IPS-11a (cell line): Measurements from ENCODE around the gene SULT2A1.
"Not testable (repeated sequence)": the region's sequence is repeated elsewhere in the genome, so short reads cannot be mapped to it uniquely, and the experiment has no call there.

Experiments used
- H3K4me3 ChIP-seq: one replicate; pipeline ENCODE4 v1.5.1; 2013; ENCODE audit warnings: low read depth, low read length, control low read depth

The SULT2A1 gene, protein sequence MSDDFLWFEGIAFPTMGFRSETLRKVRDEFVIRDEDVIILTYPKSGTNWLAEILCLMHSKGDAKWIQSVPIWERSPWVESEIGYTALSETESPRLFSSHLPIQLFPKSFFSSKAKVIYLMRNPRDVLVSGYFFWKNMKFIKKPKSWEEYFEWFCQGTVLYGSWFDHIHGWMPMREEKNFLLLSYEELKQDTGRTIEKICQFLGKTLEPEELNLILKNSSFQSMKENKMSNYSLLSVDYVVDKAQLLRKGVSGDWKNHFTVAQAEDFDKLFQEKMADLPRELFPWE

GRCh38 chr19:47886010-47886559 is at the start of gene SULT2A1:
Gene SULT2A1, minus strand, starts transcription at chr19:47886315. Its CDS starts 58 bp downstream, at chr19:47886257.
- no peak within 1 kb of the TSS for H3K4me3 ChIP-seq

- not testable (repeated sequence) for H3K4me3 ChIP-seq
Observed at GRCh38 chr19:47928581-47928980, 42.5 kb upstream of the SULT2A1 start.

- H3K4me3 ChIP-seq: not testable (repeated sequence)
Observed at GRCh38 chr19:47920107-47920506, 34.0 kb upstream of the SULT2A1 start.

- H3K4me3 ChIP-seq: not testable (repeated sequence)
Observed at GRCh38 chr19:47910191-47910590, 24.1 kb upstream of the SULT2A1 start.

- H3K4me3 ChIP-seq: not testable (repeated sequence)
Observed at GRCh38 chr19:47909350-47909749, 23.2 kb upstream of the SULT2A1 start.

DNA sequence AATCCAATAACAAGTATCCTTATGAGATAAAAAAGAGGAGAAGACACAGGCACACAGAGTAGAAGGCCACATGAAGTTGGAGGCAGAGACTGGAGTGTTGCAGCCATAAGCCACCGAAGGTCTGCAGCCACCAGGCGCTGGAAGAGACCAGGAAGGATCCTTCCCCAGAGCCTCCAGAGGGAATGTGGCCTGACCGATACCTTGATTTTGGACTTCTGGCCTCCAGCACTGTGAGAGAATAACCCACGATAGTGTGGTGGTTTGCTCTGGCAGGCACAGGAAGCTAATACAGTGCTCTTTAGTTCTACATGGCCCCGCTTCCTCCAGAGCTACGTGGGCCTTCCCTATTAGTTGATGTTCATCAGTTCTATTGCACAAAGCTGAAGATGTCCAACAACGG is 15.3 kb upstream of the SULT2A1 start:
- H3K4me3 ChIP-seq: no peak overlapping the region

- no peak overlapping the region for H3K4me3 ChIP-seq
Observed at GRCh38 chr19:47899335-47899734, 13.2 kb upstream of the SULT2A1 start.

- H3K4me3 ChIP-seq: no peak overlapping the region
Observed at GRCh38 chr19:47897861-47898260, 11.7 kb upstream of the SULT2A1 start.

DNA sequence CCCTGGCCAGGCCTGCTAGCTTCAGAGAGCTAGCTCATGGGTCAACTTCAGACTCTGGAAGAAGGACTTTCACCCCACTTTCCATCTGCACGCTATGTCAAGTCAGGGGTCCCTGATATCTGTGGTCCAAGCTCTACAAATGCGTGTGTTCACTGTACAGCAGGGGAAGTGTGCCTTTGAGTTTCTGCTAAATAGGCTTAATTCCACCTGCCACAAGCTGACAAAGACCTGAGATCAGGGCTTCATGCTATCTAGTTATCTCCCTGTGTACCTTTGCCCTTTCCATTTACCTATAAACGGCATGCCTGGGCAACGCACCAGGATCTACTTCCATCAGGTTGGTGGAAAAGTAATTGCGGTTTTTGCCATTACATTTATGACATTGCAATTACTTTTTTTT is 10.7 kb upstream of the SULT2A1 start:
- no peak overlapping the region for H3K4me3 ChIP-seq

GRCh38 chr19:47896019-47896418 is 9.9 kb upstream of the SULT2A1 start:
- H3K4me3 ChIP-seq: no peak overlapping the region

GRCh38 chr19:47895165-47895782 is 9.2 kb upstream of the SULT2A1 start:
- H3K4me3 ChIP-seq: no peak overlapping the region

- H3K4me3 ChIP-seq: no peak overlapping the region
Observed at GRCh38 chr19:47891923-47892666, 6.0 kb upstream of the SULT2A1 start.

GRCh38 chr19:47891622-47891922 is 5.5 kb upstream of the SULT2A1 start:
- H3K4me3 ChIP-seq: no peak overlapping the region

DNA sequence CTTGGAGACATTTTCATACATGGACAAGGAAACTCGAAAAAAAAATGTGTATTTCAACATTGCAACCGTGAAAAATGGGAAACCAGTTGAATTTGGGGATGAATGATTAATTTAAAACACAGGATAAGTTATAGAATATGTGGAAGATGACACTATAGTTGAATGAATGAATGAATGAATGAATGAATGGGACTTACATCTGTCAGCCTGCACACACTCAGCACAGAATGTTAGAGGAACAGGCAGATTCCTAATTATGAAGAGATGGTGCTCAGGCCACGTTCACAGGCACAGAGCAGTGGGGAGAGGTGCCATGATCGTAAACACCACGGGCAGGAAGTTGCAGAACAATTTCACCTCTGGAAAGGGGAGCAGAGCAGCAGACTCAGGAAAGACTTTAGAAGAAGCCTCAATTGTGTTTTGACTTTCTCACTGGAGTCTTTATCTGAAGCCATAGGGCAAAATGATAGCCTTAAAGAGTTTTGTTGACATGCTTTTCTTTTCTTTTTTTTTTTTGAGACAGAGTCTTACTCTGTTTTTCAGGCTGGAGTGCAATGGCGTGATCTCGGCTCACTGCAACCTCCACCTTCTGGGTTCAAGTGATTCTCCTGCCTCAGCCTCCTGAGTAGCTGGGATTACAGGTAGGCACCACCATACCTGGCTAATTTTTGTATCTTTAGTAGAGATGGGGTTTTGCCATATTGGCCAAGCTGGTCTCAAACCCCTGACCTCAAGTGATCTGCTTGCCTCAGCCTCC is 4.9 kb upstream of the SULT2A1 start:
- no peak overlapping the region for H3K4me3 ChIP-seq

GRCh38 chr19:47885067-47885463 is 1.1 kb downstream of the SULT2A1 start:
- no peak overlapping the region for H3K4me3 ChIP-seq

DNA sequence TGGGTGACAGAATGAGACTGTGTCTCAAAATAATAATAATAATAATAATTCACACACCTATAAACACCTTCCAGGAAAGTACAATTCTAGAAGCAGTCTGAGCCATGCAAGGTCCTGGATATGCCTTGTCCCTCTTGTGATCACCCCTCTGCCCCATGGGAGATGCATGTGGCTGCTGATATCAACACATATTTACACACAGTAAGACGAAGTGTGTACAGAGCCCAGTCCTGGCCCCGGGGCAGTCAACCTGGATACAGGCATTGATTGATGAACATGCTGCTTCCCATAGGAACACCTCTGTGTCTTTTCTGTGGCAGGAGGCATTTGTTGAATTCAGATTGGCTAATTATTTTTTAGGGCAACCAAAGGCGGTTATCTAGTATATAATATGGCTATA is 3.2 kb downstream of the SULT2A1 start:
- H3K4me3 ChIP-seq: no peak overlapping the region

GRCh38 chr19:47881757-47882156 is 4.4 kb downstream of the SULT2A1 start:
- no peak overlapping the region for H3K4me3 ChIP-seq

DNA sequence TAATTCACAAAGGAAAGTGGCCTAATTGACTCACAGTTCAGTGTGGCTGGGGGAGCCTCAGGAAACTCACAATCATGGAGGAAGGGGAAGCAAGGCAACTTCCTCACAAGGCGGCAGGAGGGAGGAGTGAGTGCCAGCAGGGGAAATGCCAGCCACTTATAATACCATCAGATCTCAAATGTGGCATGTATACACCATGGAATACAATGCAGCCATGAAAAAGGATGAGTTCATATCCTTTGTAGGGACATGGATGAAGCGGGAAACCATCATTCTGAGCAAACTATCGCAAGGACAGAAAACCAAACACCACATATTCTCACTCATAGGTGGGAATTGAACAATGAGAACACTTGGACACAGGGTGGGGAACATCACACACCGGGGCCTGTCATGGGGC is 6.7 kb downstream of the SULT2A1 start:
- H3K4me3 ChIP-seq: not testable (repeated sequence)

DNA sequence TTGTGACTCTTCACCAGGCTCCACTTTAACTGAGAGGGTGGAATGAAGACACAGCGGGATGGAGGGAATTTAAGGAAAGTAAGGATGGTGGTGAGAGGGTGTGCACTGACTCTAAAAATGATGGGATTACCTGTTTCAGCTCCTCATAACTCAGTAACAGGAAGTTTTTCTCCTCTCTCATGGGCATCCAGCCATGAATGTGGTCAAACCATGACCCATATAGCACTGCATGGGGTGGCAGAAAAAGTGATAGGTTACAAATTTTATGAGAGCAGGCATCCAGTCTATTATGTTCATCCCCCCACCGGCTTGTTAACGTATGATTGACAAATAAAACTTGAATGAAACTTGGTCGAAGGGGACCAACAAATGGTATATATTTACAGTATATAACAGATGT is 7.2 kb downstream of the SULT2A1 start:
- H3K4me3 ChIP-seq: no peak overlapping the region

DNA sequence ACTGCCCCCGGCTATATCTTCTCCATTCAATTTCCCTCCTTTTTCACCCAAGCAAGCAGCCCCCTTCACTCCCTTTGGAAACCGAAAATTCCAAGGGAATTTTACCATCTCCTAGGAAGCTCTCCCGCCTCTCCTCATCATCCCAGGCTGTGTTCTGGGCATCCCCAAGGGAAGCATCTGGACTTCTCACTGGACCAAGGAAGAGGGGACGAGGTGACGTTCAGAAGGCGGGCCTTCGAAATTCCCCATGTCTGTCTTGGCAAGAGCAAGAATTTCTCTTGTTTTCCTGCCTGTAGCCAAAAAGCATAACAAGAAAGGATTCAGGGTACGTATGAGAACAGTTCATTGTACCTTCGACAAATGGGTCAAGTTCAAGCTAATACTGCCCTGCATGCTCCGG is 20.9 kb downstream of the SULT2A1 start:
- no peak overlapping the region for H3K4me3 ChIP-seq

DNA sequence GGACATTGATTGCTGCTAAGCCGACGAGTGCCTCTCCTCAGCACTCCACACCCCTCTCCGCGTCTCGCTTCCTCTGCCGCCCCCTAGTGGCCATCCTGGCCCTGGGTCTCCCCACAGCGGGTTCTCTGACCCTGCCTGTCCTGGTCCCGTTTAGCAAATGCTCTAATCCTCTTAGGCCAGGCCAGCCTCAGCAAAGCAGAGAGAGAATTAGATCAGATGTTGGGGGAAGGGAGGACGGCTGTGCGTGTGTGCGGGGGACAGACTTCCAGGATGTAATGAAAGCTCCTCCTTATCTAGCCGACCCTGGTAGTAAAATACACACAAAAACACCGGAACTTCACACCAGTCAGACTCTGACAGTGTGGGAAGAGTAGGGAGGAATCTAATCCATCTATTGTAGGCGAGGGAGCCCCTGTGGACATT is 22.6 kb downstream of the SULT2A1 start:
- H3K4me3 ChIP-seq: no peak overlapping the region
